Stimulated activated CD4-positive, alpha-beta T cell treated with anti-CD3 and anti-CD28 coated beads, Interleukin-12 subunit alpha, Interleukin-12 subunit beta, amount 100 ng/mL, for 24 hours (primary cell): ENCODE results near the gene ZNF281.

Experiments used
- DNase-seq, 2 experiments: peaks; one replicate each; pipeline ENCODE4 v3.0.0-alpha.2; 2020; ENCODE audit warnings: low read depth in 2 of 2

The ZNF281 gene

GRCh38 chr1:200392625-200393185, 17.1 kb downstream of the ZNF281 start:
- DNase-seq: no peak

DNA sequence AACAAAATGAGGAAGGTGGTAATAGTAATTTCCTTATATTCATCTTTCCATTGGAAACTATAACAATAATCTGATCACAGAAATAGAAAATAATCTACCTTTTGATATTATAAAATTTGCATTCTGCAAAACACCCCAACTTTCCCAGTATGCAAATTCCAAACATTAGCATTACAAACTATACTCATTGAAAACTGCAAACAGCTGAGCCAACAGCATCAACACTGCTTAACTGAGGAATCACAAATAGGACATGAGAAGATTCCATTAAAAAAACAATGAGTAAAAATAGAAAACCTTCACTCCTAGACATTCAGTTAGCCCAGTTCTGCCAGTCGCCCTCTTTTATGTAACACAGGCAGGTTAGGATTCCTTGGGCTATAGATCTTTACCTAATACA, 18.1 kb downstream of the ZNF281 start:
- DNase-seq: no peak

DNA sequence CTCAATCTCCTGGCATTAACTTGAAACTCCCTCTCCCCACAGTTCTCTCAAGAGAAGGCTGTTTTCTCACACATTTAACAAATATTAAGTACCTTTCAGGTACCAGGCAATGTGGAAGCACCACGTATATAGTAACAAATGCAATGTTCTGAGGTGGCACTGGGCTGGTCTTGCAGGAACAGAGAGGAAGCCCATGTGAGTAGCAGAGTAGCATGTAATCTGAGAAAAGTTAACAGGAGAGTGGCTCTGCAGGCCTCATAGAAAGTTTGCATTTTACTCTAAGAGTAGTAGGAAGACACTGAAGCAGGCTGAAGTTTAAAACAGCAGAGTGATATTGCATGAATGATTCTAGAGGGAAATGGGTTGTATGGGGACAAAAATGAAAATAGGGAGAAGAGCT, 21.0 kb downstream of the ZNF281 start:
- no peak for DNase-seq

DNA sequence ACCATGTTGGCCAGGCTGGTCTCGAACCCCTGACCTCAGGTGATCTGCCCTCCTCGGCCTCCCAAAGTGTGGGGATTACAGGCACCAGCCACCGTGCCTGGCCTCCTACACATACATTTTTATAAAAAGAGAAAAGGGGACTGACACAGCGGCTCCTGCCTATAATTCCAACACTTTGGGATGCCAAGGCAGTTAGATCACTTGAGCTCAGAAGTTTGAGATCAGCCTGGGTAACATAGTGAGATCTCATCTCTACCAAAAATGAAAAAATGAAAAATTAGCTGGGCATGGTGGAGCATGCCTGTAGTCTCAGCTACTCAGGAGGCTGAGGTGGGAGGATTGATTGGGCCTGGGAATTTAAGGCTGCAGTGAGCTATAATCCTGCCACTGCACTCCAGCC, 23.4 kb downstream of the ZNF281 start:
- no peak for DNase-seq

- DNase-seq: no peak
Observed at GRCh38 chr1:200384818-200385390, 24.9 kb downstream of the ZNF281 start.

DNA sequence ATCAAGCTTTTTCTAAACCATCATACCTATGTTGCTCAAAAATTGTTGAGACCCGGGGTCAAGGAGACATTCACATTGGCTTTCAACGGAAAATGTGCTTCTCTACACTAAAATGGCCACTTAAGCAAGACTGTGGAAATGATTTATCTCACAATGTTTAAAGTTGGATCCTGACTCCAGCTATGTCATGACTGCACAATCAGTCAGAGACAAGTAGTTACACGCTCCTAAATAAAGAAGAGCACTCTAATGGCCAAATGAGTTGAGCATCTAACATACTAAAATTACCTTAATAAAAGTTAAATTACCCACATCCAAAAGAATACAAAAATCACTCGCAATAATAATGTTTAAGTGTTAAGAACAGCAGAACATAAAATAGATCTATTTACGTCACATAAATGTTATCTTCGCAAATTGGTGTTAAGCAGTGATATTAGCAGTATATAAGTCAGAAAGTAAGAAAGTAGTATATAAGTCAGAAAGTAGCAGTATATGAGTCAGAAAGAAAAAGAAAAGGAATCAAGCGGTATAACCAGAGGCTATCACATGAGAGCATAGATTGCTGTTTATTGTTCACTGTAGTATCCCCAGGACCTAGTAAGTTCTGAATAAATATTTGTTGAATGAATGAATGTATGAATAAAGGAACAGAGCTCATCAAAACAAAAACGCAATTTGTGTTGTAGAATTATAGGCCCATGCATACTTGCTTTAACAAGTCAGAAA, 28.4 kb downstream of the ZNF281 start:
- DNase-seq: no peak

GRCh38 chr1:200380589-200381021, 29.2 kb downstream of the ZNF281 start:
- no peak for DNase-seq

DNA sequence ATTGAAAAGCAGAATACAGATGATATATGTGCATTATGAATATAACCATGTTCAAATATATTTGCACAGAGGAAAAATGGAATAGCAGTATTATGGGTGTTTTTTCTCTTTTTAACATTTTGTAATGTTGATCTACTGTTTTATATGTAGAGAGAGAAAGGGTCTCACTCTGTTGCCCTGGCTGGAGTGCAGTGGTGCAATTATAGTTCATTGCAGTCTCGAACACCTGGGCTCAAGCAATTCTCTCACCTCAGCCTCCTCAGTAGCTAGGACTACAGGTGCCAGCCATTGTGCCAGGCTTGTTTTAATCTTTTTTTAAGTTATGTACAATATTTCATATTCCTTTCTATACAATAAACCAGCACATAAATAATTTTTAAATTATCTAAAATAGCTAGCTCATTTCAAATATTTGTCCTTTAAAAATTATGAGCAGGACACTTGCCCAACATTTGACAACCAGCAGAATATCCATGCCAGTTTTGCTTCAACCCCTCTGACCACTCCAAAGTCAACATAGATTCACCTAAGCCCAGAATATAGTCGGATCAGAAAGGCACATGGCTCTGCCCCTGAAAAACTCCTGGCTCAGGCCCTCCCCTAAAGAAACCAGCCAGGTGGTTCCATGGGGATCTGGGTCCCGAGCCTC, 29.8 kb downstream of the ZNF281 start:
- no peak for DNase-seq

GRCh38 chr1:200379432-200379757, 30.4 kb downstream of the ZNF281 start:
- no peak for DNase-seq

DNA sequence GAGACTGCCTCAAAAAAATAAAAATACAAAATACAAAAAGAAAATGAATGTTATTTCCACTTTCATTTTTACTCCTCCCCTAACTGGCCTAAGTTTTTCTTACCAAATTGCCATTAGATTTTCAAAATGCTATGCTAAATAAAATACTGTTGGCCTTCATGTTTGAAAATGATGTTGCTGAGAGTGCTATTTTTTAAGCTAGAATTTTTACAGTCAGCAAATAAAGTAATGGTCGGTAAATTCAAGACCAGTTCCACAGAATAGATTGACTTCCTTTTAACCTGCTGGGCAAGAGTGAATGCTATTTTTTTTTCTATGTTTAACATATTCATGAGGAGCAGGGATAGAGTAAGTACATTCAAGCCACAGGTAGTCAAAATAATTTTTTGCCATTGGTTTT, 31.7 kb downstream of the ZNF281 start:
- no peak for DNase-seq

- DNase-seq: no peak
Observed at GRCh38 chr1:200376528-200376927, 33.3 kb downstream of the ZNF281 start.

DNA sequence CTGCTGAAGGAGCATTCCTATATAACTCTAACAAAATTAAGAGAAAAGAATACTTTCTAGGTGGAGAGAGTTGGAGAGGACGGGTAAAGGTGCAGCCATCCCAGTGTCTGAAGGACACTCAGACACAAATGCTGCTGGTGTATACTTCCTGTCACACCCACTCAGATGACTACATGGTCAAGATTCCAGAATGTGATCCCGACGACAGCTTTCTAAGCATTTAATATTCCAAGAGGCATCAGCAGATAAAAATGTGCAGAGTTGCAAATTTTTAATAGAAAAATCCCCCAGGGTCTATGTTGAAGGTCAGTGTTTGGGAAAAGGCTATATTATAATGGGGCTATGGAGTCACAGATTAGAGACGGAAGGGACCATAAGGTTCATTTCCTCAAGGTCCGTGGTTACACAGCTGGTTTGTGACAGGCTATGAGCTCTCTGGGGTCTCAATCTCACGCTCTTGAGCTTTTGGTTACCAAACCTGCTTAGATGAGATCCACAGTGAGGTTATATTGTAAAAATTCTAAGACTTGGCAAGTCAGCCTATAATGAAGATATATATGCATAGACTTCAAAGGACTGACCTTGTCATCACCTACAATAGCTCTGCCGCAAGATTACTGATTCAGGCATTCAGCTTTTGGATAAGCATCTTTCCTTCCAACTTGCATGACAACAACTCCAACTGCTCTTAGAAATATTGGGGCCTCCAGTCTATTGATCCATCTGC, 35.1 kb downstream of the ZNF281 start:
- DNase-seq: no peak

- no peak for DNase-seq
Observed at GRCh38 chr1:200373811-200374231, 36.0 kb downstream of the ZNF281 start.

DNA sequence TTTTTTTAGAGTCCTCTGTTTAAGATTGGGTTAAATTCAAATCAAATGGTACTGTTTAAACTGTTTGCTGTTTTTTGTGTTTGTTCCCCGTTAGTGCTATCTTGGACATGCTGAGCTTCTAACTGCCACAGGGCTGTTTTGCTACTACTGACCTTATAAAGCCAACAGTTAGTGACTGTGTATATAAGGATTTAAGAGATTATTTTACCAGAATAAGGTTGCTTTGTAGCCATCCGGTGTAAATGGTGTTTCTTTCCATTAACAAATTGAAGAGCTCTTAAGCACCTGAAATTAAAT, 37.0 kb downstream of the ZNF281 start:
- no peak for DNase-seq

GRCh38 chr1:200372095-200372884, 37.5 kb downstream of the ZNF281 start:
- DNase-seq: no peak

DNA sequence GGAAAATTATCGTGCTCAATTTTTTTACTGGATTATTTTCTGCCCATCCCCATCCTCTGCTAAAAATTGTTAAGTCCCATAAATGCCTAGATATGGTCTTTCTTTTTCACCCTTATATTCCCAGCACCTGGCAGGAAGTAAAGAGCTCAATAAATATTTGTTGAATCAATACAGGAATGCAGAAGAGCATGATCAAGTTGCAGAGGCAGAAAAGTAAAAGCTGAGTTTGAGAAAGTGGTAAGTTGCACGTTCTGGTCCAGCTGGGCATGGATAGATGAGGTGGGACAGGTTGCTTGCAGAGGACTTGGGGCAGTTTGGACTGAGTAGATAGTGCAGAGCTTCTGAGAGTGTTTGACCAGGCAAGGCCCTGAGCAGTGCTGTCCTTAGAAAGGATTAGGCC, 40.1 kb downstream of the ZNF281 start:
- DNase-seq: no peak

DNA sequence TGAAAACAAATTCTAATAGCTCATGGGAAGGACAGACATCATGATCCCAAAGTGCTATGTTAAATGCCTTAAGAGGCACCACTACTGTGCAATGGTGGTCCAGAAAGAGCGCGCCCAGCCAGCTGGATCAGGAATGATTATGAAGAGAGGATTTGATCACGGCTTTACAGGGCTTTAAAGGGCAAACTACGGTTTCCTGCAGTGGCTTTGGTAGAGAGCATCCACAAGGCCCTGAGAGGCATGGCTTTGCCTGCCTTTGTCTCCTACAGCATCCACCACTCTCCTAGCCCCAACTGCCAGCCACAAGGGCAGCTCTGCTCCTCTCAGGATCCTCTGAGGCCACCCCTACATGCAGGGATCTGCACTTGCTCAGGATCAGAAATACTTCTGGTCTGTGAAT, 40.7 kb downstream of the ZNF281 start:
- no peak for DNase-seq

DNA sequence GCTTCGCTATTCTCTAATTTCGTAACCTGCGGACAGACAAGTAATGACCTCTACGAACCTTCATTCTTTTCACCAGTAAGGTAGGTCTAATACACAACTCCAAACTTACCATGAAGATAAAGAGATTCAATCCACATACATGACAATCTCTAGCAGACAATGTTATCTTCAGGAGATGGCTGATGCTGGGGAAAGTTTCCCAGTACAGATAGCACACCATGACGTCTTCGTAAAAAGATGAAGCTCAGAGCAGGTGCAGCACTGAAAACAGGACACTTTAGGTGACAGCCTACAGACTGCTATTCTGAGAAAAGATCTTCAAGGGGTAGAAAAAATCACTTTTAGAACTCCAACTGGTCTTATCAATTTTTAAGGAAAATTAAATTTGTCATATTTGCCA, 41.3 kb downstream of the ZNF281 start:
- no peak for DNase-seq

- DNase-seq: no peak
Observed at GRCh38 chr1:200367841-200368534, 41.8 kb downstream of the ZNF281 start.

DNA sequence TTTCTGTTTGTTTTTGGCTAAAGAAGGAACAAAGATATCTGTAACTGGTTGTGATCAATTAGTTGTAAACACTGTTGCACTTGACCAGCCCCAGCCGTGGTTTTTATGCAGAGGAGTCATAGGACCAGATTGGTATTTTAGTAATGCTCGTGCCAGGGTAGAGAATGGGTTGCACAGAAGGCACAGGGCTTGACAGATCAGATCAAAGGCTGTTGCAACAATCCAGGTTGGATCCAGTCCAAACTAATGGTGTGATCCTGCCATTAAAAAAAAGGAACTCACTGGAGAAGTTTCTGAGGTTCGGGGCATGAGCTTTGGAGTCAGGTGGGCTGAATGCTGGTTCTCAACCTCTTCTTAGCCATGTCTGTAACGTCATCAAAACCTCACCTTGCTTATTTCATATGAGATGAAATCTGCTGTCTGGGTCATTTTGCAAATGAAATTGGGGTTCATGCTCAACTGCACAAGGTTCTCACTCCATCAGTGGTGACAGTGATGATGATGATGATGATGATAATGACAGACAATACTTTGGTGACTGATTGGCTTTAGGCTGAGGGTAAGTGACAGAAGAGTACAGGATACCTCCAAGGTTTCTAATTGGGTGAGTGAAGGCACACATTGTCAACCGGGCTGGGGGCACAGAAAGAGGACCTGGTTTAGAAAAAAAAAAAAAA, 43.1 kb downstream of the ZNF281 start:
- DNase-seq: no peak
